ENCODE data around the gene ZNF335.

ZNF335 gene

DNA sequence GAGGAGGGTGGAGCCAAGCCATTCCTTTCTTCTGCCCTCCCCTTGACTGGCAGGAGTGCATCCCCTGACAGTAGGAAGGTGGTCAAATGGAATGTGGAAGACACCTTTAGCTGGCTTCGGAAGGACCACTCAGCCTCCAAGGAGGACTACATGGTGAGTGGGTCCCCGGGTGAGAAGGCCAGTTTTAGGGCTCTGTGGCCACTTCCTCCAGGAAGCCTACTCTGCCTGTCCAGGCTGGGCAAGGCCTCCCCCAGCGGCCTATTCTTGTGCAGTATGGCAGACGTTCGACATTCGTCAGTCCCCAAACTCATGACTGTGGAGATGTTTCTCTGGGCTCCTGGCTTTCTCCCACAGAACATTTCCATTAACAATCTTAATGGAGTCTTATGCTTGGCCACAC, 28.4 kb downstream of the ZNF335 start:
- H3K27me3 ChIP-seq (ENCODE audit: insufficient read depth, insufficient read length) = no peaks in the 10 kb centered on the region
- H3K9me3 ChIP-seq (ENCODE audit: insufficient read depth, low read length) = no peaks in the 10 kb centered on the region
- no peak for TF ChIP-seq SUZ12 (IDR thresholded peaks at IDR 0.05; ENCODE audit: extremely low read depth, insufficient read depth, insufficient read length)
- no peak for TF ChIP-seq YY1 (IDR thresholded peaks at IDR 0.05; ENCODE audit: insufficient read depth, insufficient read length)
- TF ChIP-seq ZNF274 (IDR thresholded peaks at IDR 0.05; ENCODE audit: low read depth, low read length) = no peak
- peaks cover 2% of the 10 kb centered on the region for H3K4me1 ChIP-seq (ENCODE audit: insufficient read depth, insufficient read length)
- H3K4me3 ChIP-seq (ENCODE audit: insufficient read length, low read depth) = no peak overlapping the region
- H3K9ac ChIP-seq (ENCODE audit: insufficient read length, low read depth) = no peak overlapping the region
- DNase-seq (ENCODE audit: low read depth, low spot score) = no peak
- H3K36me3 ChIP-seq (ENCODE audit: insufficient read depth, insufficient read length, low read length) = peaks cover 88% of the 10 kb centered on the region

DNA sequence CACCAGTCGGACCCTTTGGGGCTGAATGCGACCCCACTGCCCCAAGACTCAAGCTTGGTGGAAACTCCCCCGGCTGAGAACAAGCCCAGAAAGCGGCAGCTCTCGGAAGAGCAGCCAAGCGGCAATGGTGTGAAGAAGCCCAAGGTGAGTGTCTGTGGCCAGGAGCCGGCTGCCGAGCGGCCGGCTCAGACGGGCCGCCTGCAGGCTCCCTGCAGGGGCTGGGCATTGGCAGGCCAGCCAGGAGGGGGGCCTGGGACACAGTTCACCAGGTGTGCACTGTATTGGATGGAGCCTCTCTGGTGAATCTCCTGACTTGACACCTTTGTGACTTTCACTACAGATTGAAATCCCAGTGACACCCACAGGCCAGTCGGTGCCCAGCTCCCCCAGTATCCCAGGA, 31.5 kb downstream of the ZNF335 start:
- H3K36me3 ChIP-seq (ENCODE audit: insufficient read depth, insufficient read length, low read length) = peaks cover 74% of the 10 kb centered on the region
- no peak for TF ChIP-seq SUZ12 (IDR thresholded peaks at IDR 0.05; ENCODE audit: extremely low read depth, insufficient read depth, insufficient read length)
- no peak for TF ChIP-seq YY1 (IDR thresholded peaks at IDR 0.05; ENCODE audit: insufficient read depth, insufficient read length)
- no peak for TF ChIP-seq ZNF274 (IDR thresholded peaks at IDR 0.05; ENCODE audit: low read depth, low read length)

DNA sequence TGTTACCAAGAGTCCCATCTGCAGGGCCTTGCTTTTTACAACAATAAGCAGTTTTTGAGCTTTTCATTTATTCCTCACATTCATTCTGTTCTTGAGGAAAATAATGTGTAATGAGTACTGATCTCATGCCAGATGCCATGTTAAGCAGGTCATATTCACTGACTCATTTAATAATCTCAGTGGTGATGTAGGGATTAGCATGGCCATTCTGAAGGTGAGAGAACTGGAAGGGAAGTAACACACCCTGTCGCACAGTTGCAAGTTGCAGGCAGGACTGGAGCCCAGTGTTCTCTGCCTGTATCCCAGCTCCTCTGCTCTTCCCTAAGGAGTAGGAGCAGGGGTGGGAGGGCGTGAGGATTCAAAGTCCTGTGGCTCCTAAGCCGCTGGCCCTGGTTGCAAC, 31.9 kb downstream of the ZNF335 start:
- H3K36me3 ChIP-seq (ENCODE audit: insufficient read depth, insufficient read length, low read length) = peaks cover 70% of the 10 kb centered on the region
- H3K27me3 ChIP-seq (ENCODE audit: insufficient read depth, insufficient read length) = no peaks in the 10 kb centered on the region
- H3K9me3 ChIP-seq (ENCODE audit: insufficient read depth, low read length) = no peaks in the 10 kb centered on the region
- no peak for DNase-seq (ENCODE audit: low read depth, low spot score)
- no peak overlapping the region for H3K4me3 ChIP-seq (ENCODE audit: insufficient read length, low read depth)
- TF ChIP-seq YY1 (IDR thresholded peaks at IDR 0.05; ENCODE audit: insufficient read depth, insufficient read length) (no peak), ZNF274 (IDR thresholded peaks at IDR 0.05; ENCODE audit: low read depth, low read length) (no peak), SUZ12 (IDR thresholded peaks at IDR 0.05; ENCODE audit: extremely low read depth, insufficient read depth, insufficient read length) (no peak)
- H3K9ac ChIP-seq (ENCODE audit: insufficient read length, low read depth) = no peak overlapping the region
- H3K4me1 ChIP-seq (ENCODE audit: insufficient read depth, insufficient read length) = peaks cover 14% of the 10 kb centered on the region

More for the DNA sequence above, 31.5 kb downstream of the ZNF335 start:
- Histone ChIP-seq H3K4me1 (ENCODE audit: insufficient read depth, insufficient read length) (peaks cover 14% of the 10 kb centered on the region), H3K4me3 (ENCODE audit: insufficient read length, low read depth) (no peak overlapping the region), H3K27me3 (ENCODE audit: insufficient read depth, insufficient read length) (no peaks in the 10 kb centered on the region), H3K9me3 (ENCODE audit: insufficient read depth, low read length) (no peaks in the 10 kb centered on the region), H3K9ac (ENCODE audit: insufficient read length, low read depth) (no peak overlapping the region)
- no peak for DNase-seq (ENCODE audit: low read depth, low spot score)

DNA sequence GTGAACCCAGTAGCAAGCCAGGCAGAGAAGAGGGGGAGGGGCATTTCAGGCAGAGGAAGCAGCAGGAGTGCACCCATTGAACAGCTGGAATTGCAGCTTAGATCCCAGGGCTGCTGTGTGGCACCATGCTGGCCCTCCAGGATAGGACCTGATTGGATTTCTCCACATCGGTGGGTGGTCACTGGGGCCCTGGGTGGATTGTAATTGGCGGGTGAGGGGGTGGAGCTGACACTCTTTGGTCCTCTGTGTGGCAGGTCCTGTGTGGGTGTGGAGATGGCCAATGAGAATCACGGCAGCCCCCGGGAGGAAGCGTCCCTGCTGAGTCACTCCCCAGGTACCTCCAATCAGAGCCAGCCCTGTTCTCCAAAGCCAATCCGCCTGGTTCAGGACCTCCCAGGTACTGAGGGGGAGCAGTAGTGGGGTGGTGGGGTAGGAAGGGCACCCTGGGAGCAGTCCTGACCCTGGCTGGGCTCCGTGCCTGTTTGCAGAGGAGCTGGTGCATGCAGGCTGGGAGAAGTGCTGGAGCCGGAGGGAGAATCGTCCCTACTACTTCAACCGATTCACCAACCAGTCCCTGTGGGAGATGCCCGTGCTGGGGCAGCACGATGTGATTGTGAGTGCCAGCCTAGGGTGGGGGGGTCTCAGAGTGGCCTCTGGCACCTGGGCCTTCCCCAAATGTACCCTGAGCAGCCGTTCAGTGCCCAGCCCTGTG, 33.1 kb downstream of the ZNF335 start:
- Histone ChIP-seq H3K4me3 (ENCODE audit: insufficient read length, low read depth) (no peak overlapping the region), H3K36me3 (ENCODE audit: insufficient read depth, insufficient read length, low read length) (peaks cover 58% of the 10 kb centered on the region), H3K4me1 (ENCODE audit: insufficient read depth, insufficient read length) (peaks cover 14% of the 10 kb centered on the region), H3K9ac (ENCODE audit: insufficient read length, low read depth) (no peak overlapping the region), H3K9me3 (ENCODE audit: insufficient read depth, low read length) (no peaks in the 10 kb centered on the region), H3K27me3 (ENCODE audit: insufficient read depth, insufficient read length) (no peaks in the 10 kb centered on the region)
- DNase-seq (ENCODE audit: low read depth, low spot score) = no peak
- no peak for TF ChIP-seq YY1 (IDR thresholded peaks at IDR 0.05; ENCODE audit: insufficient read depth, insufficient read length)
- no peak for TF ChIP-seq SUZ12 (IDR thresholded peaks at IDR 0.05; ENCODE audit: extremely low read depth, insufficient read depth, insufficient read length)
- TF ChIP-seq ZNF274 (IDR thresholded peaks at IDR 0.05; ENCODE audit: low read depth, low read length) = no peak

DNA sequence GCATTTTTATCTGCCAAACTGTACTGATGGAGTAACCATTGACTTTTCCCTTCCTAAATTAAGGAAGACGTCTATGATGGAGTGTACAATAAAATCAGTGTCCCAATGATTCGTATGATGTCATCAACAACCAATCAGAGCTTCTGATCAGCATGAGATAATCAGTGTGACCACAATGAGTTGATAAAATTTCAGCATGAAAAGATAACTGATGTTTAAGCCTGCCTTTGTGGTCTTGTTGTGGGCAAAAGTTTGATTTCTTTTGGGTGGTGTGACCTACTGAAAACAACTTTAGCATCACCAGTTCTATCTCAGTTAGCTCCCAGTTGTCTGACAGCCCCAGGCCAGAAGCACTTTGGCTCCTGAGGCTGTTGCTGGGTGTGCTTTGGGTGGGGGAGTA, 34.2 kb downstream of the ZNF335 start:
- Histone ChIP-seq H3K4me1 (ENCODE audit: insufficient read depth, insufficient read length) (peaks cover 14% of the 10 kb centered on the region), H3K27me3 (ENCODE audit: insufficient read depth, insufficient read length) (no peaks in the 10 kb centered on the region), H3K9ac (ENCODE audit: insufficient read length, low read depth) (no peak overlapping the region), H3K36me3 (ENCODE audit: insufficient read depth, insufficient read length, low read length) (peaks cover 47% of the 10 kb centered on the region), H3K9me3 (ENCODE audit: insufficient read depth, low read length) (no peaks in the 10 kb centered on the region), H3K4me3 (ENCODE audit: insufficient read length, low read depth) (no peak overlapping the region)
- no peak for TF ChIP-seq YY1 (IDR thresholded peaks at IDR 0.05; ENCODE audit: insufficient read depth, insufficient read length)
- TF ChIP-seq ZNF274 (IDR thresholded peaks at IDR 0.05; ENCODE audit: low read depth, low read length) = no peak
- TF ChIP-seq SUZ12 (IDR thresholded peaks at IDR 0.05; ENCODE audit: extremely low read depth, insufficient read depth, insufficient read length) = no peak
- DNase-seq (ENCODE audit: low read depth, low spot score) = no peak

DNA sequence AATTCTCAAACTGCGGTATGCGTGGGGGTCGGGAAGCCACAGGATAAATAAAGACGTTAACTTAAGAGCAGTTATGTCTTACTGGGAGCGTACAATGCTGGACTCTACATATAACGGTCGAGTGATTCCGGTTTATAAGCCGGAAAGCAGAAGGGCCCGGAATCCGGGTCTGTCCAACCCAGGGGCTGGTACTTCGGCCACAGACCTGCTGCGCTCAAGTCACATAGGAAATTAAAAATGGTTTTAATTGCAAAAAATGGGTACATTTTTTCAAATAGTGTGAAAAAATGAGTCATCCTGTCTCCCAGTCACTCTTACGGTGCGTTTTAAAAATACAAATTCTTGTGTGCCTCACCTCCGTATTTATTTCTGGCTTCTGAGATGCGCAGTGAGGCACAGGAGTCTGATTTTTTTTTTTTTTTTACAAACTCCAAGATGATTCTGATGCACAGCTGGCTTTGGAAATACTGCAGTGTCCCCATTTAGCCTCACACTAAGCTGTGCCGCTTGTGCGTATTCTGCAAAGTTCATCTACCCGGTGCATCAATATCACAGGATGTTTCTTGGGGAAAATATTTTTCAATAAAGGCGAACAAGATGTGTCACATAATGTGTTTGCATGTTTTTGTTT, 36.5 kb downstream of the ZNF335 start:
- no peaks in the 10 kb centered on the region for H3K9me3 ChIP-seq (ENCODE audit: insufficient read depth, low read length)
- TF ChIP-seq YY1 (IDR thresholded peaks at IDR 0.05; ENCODE audit: insufficient read depth, insufficient read length) (no peak), SUZ12 (IDR thresholded peaks at IDR 0.05; ENCODE audit: extremely low read depth, insufficient read depth, insufficient read length) (no peak), ZNF274 (IDR thresholded peaks at IDR 0.05; ENCODE audit: low read depth, low read length) (no peak)

More for the DNA sequence above, 36.5 kb downstream of the ZNF335 start:
- Histone ChIP-seq H3K9ac (ENCODE audit: insufficient read length, low read depth) (peak overlapping the region; percentile 82), H3K4me3 (ENCODE audit: insufficient read length, low read depth) (peak overlapping the region; percentile 73), H3K4me1 (ENCODE audit: insufficient read depth, insufficient read length) (peaks cover 14% of the 10 kb centered on the region), H3K27me3 (ENCODE audit: insufficient read depth, insufficient read length) (no peaks in the 10 kb centered on the region), H3K36me3 (ENCODE audit: insufficient read depth, insufficient read length, low read length) (peaks cover 40% of the 10 kb centered on the region)
- DNase-seq (ENCODE audit: low read depth, low spot score) = no peak
